Stimulated activated CD8-positive, alpha-beta memory T cell treated with anti-CD3 and anti-CD28 coated beads, Interleukin-15, amount 100 ng/mL, for 48 hours (primary cell): Measurements from ENCODE around the gene ATP8B4.
"Not testable (repeated sequence)": the region's sequence is repeated elsewhere in the genome, so short reads cannot be mapped to it uniquely, and the experiment has no call there.

ENCODE experiments used
- DNase-seq, 2 donors: peaks; one replicate each; pipeline ENCODE4 v3.0.0-alpha.2; 2020; ENCODE audit warnings: low read depth in 2 of 2

Gene ATP8B4

DNA sequence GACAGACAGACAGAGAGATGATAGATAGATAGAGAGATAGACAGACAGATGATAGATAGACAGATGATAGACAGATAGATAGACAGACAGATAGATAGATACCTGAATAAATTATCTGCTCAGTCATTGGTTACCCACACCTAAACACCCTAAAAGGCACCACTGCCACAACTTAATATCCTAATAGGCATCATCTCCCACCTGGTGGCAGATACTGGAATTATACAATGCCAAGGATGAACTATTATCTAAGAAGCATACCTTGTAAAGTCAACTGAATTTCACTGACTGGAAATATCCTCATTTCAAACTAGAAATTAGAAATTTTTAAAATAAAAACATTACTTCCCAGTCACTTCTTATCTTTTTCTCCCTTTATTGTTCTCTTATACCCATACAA is 19.4 kb upstream of the ATP8B4 start:
- no peak for DNase-seq

DNA sequence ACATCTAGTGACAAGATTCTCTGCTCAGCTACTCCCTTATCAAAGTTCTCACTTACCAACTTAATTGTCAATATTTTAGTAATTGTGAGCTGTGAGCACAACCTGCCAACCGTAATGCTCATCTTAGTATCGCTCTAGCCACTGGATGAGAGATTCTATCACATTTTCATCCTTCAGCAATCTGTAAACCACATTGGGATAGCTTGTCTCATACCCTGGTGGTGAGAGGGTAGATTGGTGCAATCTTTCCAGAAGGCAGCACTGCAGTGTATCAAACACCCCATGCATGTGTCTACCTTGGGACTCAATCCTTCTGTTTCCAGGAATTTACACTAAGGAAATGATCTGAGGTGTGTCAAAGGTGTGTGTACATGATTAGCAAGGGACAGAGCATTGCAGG is 18.9 kb upstream of the ATP8B4 start:
- no peak for DNase-seq

DNA sequence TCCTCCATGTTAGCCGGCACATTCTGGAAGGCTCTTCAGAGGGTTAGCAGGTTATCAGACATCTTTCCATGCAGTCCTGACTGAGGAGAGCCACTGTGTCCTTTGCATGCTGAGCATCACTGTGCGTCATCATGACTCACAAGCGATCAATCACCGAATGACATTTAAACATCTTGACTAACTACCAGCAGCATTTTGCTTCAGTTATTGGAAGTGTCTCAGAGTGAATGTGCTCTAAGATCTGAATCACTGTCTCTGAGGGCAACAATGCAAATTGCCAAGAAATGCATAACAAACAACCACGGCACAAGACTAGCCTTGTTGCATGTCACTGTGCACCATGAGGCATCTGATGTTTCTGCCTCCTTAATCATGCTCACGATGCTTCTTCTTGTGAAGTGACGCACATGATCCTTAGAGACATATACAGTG is 18.3 kb upstream of the ATP8B4 start:
- peak; percentile 51 to 60 for DNase-seq

DNA sequence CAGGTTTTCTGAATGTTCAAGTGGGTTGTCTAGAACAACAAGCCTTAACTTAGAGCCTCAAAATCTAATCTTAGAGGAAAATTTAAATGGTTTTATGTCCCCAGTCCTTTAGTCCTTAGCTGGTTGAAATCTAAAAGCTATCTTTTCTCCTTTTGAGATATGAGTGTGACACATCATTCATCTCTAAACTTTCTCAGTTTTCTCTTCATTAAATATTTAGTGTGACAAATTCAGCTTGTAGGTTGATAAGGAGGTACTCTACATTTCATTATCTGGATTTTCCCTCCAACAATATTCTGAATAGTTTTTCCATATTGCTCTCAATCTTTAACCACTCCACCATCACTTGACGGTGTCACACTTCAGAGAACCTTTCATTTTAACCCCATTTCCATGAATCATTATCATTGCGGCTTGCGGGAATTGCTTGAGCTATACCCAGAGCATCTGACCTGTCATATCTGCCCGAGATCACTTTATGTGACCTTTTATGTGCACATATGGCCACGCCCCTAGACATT is 16.1 kb upstream of the ATP8B4 start:
- DNase-seq: peak; percentile 40 to 61

DNA sequence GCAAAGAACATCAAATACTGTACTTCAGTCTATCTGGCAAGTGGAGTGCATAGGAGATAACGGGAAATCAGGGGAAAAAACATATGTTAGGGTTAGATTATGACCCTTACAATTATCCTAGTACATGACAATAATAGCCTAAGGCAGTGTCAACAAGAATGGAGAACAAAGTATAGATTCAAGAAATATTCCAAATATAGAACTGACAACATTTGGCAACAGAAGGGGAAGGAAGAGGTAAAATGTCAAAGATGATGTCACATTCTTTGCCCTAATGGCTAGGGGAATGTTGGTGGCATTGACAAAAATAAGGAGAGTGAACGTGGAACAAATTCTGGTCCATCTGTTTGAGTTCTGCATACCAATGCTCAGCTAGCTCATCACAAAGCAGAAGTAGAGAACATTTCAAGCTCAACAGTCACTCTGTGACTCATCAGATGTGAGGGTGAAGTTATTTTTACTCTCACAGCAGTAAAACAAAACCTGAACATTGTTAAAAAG is 15.5 kb upstream of the ATP8B4 start:
- no peak for DNase-seq

DNA sequence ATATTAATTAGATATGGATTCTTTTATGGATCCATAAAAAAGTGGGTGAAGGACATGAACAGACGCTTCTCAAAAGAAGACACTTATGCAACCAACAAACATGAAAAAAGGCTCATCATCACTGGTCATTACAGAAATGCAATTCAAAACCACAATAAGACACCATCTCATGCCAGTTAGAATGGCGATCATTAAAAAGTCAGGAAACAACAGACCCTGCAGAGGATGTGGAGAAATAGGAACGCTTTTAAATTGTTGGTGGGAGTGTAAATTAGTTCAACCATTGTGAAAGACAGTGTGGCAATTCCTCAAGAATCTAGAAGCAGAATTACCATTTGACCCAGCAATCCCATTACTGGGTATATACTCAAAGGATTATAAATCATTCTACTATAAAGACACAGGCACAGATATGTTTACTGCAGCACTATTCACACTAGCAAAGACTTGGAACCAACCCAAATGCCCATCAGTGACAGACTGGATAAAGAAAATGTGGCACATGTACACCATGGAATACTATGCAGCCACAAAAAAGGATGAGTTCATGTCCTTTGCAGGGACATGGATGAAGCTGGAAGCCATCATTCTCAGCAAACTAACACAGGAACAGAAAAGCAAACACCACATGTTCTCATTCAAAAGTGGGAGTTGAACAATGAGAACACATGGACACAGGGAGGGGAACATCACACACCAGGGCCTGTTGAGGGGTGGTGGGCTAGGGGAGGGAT is 13.4 kb upstream of the ATP8B4 start:
- DNase-seq: not testable (repeated sequence)

DNA sequence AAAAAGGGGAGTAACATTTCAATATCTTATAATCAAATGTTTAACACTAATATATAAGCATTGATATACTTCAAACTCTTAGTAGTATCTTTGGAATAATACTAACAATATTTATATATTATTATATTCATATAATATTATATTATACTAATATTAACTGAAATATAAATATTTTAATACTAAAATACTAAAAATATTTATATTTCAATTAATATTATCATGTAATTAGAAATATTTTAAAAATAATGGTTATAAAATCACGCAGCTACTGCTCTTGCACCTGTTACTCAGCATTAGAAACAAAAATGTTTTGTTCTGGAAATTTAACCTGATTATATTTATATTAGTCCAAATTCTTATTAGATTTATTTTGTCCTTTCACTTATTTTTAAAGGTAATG is 12.6 kb upstream of the ATP8B4 start:
- DNase-seq: no peak

DNA sequence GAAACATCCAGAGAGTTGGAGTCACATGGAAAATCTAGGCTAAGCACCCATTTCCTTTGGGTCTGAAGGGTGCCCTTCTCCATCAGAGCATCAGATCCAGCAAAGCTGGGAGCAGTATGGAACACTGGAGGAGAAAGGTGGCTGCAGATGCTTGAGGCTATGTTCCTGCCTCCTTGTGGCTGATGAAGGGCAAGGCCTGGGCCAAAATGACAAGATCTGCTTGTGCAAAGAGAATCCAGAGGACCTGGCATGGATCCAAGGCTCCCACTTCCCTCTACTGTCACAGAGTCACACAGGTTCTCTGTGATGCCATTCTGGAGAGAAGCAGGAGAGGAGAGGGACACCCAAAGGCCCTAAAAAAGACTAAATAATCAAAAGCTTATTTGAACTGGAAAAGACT is 9.2 kb upstream of the ATP8B4 start:
- no peak for DNase-seq

DNA sequence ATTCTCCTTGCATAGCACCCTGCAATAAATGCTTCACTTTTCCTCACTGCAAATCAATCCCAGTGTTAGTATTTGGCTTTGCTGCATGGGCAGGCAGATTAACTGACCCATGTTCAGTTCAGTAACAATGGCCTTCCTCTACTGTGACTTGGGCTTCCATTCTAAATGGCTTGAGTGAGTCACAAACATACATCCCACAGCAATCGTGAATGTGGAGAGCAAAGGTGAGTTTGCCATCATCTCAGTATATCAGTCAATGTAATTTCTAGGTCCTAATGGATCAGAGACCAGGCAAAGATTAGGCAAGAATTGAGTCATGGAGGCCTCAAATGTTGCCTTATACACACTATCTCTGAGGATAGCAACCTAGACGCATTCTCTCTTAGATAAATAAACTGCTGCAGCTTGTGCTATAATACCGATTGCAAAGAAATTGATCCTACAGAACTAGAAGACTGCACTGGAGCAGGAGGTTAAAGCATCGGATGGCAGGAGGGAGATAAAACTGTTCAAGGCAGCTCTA is 8.3 kb upstream of the ATP8B4 start:
- DNase-seq: no peak

DNA sequence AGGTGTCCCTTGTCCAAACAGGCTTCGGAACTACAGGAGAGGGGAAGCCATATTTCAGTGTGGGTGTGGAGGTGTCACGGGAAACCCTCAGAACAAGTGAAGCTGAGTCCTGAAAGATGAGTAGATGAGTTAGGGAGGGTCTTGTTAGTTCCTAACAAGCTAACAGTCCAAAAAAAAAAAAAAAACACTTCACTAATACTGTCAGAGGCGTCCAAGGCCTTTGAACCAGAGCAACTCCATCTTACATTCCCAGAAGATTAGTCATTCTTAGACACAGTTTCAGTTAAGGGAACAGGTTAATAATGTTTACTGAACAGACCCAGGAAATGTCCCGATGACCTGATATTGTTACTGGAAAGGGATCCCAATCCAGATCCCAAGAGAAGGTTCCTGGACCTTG is 7.0 kb upstream of the ATP8B4 start:
- DNase-seq: no peak

DNA sequence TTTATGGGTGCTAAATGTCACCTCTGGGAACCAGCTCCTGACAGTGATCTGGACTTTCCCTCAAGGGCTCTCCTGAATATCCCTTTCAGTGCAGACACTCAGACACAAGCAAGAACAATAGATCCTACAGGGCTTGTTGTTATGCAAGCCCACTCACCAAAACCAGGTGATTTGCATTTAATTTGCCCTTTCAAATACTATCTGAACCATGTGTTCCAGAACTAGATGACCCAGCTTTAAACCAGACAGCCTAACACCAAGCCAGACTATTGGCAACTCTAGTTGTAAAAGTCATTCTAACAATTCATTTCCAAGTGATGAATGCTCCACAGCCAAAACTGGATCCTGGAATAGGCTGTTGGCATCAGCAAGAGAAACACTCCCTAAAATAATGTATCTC is 5.6 kb upstream of the ATP8B4 start:
- DNase-seq: no peak

DNA sequence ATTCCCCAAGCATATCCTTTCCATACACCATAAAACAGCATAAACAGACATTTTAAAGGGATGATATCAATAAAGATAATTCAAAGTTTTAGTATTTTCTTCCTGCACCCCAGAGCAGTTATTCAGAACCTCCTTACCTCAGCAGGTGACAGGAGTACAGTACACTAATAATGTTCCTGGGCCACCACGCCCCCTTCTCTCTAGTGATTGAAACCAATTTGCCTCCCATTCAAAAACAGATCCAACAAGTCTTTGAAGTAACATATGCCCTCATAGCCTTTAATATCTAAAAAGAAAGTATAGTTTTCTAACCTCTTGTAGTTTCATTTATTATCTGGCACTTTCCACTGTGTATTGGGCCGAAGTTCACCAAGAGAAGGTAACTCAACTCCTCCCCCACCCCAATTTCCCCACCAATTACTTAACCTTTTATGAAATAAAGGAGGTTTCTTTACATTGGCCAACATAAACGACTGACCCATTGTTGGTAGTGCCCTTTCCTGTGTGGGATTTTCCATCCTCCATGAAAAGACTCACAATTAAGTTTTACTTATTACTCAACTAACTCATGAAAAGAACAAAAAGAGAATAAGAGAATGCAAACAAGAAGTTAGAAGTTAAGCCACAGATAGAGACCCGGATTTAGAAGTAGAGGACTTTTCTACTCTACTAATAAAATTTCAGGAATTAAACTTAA is 5.0 kb upstream of the ATP8B4 start:
- no peak for DNase-seq

DNA sequence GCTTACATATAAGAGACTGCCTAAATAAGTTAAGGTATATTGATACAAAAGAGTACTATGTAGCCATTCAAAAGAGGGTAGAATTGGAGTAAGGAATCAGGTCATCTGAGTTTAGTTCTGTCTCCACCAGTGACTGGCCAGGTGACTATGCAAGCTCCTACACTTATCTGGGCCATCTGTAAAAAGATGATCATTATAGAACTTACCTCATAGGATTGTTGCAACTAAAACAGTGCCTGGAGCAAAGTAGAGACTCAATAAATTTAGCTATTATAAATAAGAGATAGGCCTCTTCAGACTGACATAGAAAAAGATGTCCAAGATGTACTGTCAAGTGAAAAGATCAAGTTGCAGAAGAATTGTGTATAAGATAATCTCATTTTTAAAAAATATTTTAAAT is 1.7 kb upstream of the ATP8B4 start:
- DNase-seq: no peak

DNA sequence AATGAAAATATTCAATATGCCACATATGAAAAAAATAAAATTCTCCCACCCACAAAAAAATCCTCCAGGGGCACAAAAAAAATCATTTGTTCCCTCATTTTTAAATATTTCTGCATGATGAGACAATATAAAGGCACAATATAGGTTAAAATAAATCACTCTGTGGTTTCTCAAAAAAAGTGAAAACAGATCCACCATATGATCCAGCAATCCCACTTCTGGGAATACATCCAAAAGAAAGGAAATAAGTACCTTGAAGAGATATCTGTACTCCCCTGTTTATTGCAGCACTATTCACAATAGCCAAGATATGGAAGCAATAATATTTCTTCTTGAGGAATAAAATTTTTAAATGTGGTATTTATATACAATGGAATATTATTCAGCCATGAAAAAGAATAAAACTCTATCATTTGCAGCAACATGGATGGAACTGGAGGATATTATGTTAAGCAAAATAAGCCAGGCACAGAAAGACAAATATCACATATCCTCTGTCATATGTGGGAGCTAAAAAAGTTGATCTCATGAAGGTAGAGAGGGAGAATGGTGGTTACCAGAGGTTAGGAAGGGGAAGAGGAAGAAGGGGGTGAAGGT is 1.5 kb downstream of the ATP8B4 start:
- DNase-seq: no peak

DNA sequence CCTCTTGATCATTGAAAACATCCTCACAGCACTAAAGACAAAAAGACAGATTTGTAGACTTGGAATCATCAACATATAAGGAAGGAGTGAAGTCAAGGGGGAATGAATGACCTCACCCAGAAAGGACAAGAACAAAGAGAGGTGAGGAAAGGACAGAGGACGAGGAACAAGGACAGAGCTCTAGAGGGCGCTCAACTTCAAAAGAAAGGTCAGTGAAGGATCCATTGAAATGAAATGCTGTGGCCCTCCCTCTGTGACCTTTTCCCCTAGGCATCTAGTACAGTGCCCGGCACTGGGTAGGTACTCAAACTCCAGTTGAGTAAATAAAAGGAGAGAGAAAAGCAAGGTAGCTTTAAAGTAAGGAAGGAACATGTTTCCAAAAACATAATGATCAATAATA is 2.6 kb downstream of the ATP8B4 start:
- no peak for DNase-seq

DNA sequence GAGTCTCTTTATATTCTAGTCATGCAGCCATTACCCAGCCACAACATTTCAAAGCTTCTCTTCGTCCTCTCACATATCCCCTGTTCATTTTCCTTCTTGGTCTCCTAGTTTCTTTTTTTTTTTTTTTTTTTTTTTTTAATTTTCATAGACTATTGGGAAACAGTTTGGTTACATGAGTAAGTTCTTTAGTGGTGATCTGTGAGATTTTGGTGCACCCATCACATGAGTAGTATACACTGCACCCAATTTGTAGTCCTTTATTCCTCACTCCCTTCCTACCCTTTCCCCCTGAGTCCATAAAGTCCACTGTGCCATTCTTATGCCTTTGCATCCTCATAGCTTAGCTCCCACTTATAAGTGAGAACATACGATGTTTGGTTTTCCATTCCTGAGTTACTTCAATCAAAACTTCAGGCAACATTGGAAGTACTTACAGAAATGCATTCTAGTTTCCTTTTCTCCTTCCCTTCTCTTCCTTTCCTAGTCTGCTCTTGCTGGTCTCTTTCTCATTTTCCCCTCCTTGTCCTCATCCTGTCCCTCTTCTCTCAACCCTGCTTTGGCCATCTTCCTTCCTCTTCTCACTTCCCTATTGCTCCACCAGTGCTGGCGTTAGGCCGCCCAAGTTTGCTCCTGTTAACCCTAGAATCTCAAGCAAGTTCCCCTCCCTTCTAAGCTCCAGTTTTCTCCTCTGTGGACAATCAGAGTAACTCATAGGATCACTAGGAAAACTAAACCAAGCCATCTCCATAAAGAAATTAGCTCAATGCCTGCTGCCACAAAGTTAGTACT is 4.8 kb downstream of the ATP8B4 start:
- no peak for DNase-seq

DNA sequence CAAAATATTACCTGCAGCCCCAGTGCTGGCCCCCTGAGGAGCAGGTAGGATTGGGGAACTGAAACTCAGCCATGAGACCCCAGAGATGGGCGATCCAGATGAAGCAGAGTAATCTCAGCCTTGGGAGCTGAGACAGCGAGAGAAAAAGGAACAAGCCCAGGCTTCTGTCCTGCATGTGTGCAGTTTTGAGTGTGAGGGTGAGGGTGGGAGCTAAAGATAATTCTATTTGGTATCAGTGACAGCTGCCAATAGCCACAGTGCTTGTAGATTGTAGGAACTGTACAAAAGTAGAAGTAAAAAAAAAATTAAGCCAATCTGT is 5.9 kb downstream of the ATP8B4 start:
- DNase-seq: no peak

DNA sequence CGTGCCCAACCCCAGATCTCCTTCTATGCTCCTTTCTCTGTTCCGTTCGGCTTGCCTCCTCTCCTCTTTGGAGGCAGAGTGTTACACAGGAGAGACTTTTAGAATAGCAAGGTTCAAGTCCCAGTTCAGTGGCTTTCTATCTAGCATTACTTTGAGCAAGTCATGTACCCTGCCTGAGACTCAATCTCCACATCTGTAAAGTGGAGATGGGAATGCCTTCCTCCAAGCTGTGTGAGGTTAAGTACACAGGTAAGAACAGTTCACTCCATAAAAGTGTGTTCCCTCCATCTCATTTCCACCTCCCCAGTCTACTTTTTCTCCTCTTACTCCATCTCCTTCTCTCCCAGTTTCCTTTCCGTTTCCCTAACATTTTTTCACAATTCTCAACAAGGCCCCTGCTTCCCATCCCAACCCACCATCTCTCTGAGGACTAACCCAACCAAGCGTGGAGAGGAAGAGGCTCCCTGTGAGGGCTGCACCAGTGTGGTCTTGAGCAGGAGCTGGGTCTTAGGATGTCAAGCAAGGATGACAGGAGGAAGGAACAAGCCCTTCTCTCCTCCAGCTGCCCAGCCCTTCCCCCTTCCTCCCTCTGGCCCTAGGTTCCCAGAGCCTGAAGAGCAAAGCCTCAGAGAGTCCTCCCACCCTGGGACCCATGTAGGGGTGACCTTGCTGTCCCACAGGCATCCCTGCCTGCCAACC is 6.4 kb downstream of the ATP8B4 start:
- DNase-seq: no peak

DNA sequence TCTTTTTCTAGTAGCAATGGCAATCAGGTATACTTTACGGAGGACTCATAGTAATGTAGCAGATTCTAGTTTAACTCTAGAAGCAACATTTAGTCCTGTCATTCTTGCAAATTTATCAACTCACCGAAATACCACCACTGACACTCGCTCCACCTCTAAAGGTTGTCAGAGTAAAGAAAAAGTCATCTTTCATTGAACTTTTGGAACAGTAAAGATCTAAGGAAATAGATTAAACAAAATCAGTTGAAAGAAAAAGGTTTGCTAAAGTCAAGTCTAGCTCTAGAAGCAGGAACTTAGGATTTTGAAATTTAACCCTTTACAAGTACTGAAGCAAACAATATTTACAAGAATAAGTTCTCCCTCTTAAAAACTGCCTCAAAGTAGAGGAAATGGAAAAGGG is 8.7 kb downstream of the ATP8B4 start:
- no peak for DNase-seq

DNA sequence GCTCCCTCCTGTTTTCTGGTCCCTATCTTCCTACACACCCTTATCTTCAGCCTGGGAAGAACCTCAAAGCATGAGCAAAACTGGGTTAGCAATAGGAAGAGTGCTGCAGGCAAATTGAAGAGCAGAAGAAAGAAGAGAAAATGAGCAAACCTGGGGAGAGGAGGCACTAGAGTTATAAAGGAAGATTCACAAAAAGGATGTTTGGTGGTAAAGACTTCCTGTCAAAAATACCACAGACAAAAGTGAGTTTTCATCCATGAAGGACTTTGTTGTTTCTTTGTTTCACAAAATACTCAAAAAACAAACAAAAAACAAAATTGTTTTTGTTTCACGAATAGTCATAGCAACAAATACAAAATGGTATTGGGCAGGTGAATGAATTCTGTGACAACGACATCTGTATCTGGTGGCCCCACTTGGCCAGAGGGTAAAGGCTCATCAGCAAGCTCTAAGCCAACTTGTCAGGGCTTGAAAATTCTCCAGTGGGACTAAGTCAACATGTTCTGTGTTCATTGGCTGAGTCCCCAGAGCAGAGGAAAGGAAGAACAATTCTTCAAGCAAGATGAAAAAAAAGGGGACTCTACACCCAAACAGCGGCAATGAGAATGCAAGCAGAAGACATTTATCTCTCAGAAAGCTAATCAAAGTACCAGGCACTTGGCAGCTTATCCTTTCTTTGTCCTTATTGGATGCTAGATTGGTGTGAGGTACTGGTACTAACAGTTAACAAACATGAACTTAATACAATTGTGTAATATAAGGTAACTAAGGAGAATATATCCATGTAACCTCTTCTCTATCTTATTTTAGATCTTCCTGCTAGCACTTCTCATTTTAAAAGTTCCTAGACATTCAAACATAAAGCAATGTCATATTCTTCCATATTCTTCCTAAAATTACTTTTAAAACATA is 9.7 kb downstream of the ATP8B4 start:
- no peak for DNase-seq
